SK-N-SH (cell line): Measurements from ENCODE around the gene GUCY1A2. TPM values are rescaled to one million over a fixed set of nuclear protein-coding genes. Genes with fewer than 3 reads are reported as not detected.

Source experiments
- CTCF ChIA-PET: fragments of 300-600, 350-600 bp; formaldehyde crosslinking; extraction: SDS; loops from one replicate; lab custom pipeline; 2021; lab: Yijun Ruan, JAX
- POLR2A ChIA-PET: fragments of 350-600 bp; sonication (Branson Sonifier 250); formaldehyde crosslinking; extraction: SDS; loops from one replicate; lab custom pipeline; 2020; ENCODE audit warnings: antibody characterized with exemption, inconsistent platforms; lab: Yijun Ruan, JAX
- DNase-seq: peaks from one replicate; pipeline ENCODE4 v3.0.0; 2012
- H2AFZ ChIP-seq: fragments of 200-600 bp; sonication (generic); 2 replicates; pipeline ENCODE4 v1.8.1; 2016; ENCODE audit warnings: antibody characterized with exemption, mild to moderate bottlenecking, low read depth
- H3F3A ChIP-seq: fragments of 200-600 bp; sonication (generic); replicated peaks from 2 replicates; pipeline ENCODE3; 2016; ENCODE audit warnings: antibody characterized with exemption, mild to moderate bottlenecking; ENCODE audit not compliant: insufficient read depth
- H3K27ac ChIP-seq, 2 experiments: fragments of 200-500 bp in 1 of 2; fragments of 200-600 bp in 1 of 2; sonication (Bioruptor generic) in 1 of 2; sonication (generic), shearing (Covaris generic) in 1 of 2; 2 replicates each; pipeline versions ENCODE4 v1.5.1 to v1.6.1; 2014 to 2016; ENCODE audit warnings: low read depth in 2 of 2, inconsistent platforms in 1 of 2, low read length in 1 of 2, mild to moderate bottlenecking in 1 of 2, mixed read lengths in 1 of 2
- H3K27me3 ChIP-seq: fragments of 200-600 bp; sonication (generic), shearing (Covaris generic); 2 replicates; pipeline ENCODE4 v1.6.1; 2016; ENCODE audit warnings: mixed run types; ENCODE audit not compliant: insufficient read depth
- H3K36me3 ChIP-seq, 2 experiments: fragments of 200-500 bp in 1 of 2; fragments of 200-600 bp in 1 of 2; sonication (Bioruptor generic) in 1 of 2; sonication (generic) in 1 of 2; replicated peaks in 1 of 2; 2 replicates each; pipeline versions ENCODE3 to v1.5.1; 2014 to 2016; ENCODE audit warnings: low read length in 1 of 2, mild to moderate bottlenecking in 1 of 2; ENCODE audit not compliant: insufficient read depth in 2 of 2, control insufficient read depth in 1 of 2
- H3K4me1 ChIP-seq, 2 experiments: fragments of 200-500 bp in 1 of 2; fragments of 200-600 bp in 1 of 2; sonication (Bioruptor generic) in 1 of 2; sonication (generic), shearing (Covaris generic) in 1 of 2; 2 replicates each; pipeline versions ENCODE4 v1.5.1 to v1.6.1; 2014 to 2016; ENCODE audit warnings: low read depth in 1 of 2, low read length in 1 of 2, mixed run types in 1 of 2; ENCODE audit not compliant: insufficient read depth in 2 of 2, control insufficient read depth in 1 of 2
- H3K4me2 ChIP-seq: fragments of 200-600 bp; sonication (generic), shearing (Covaris generic); 2 replicates; pipeline ENCODE4 v1.6.1; 2017; ENCODE audit warnings: mixed run types
- H3K4me3 ChIP-seq, 2 experiments: fragments of 200-500 bp in 1 of 2; fragments of 200-600 bp in 1 of 2; sonication (Bioruptor generic) in 1 of 2; sonication (generic), shearing (Covaris generic) in 1 of 2; 2 replicates each; pipeline versions ENCODE4 v1.5.1 to v1.8.1; 2014 to 2016; ENCODE audit warnings: low read depth in 2 of 2, inconsistent platforms in 1 of 2, low read length in 1 of 2, mild to moderate bottlenecking in 1 of 2, mixed read lengths in 1 of 2, moderate library complexity in 1 of 2
- H3K79me2 ChIP-seq: fragments of 200-600 bp; sonication (generic); 2 replicates; pipeline ENCODE4 v1.8.1; 2017; ENCODE audit warnings: mild to moderate bottlenecking; ENCODE audit not compliant: insufficient read depth
- H3K9ac ChIP-seq: fragments of 200-600 bp; sonication (generic); 2 replicates; pipeline ENCODE4 v1.6.1; 2017; ENCODE audit warnings: mixed run types
- H3K9me2 ChIP-seq: fragments of 200-600 bp; sonication (generic); 2 replicates; pipeline ENCODE4 v1.6.1; 2017; ENCODE audit warnings: mixed run types
- H3K9me3 ChIP-seq: fragments of 200-600 bp; sonication (generic); 2 replicates; pipeline ENCODE4 v1.6.1; 2017; ENCODE audit warnings: mixed run types, mild to moderate bottlenecking, moderate library complexity
- H4K20me1 ChIP-seq: fragments of 200-600 bp; sonication (generic); 2 replicates; pipeline ENCODE4 v1.6.1; 2017; ENCODE audit warnings: mild to moderate bottlenecking, mixed run types; ENCODE audit not compliant: insufficient read depth
- CHD2 ChIP-seq: fragments of 150-350 bp; IDR thresholded peaks from 2 replicates; pipeline ENCODE4 v1.6.1; 2018; ENCODE audit warnings: low read length; ENCODE audit not compliant: partially characterized antibody
- ELF1 ChIP-seq: IDR thresholded peaks from 2 replicates; pipeline ENCODE4 v1.4.0; 2012
- EP300 ChIP-seq, 2 experiments: IDR thresholded peaks; 2 replicates each; pipeline versions ENCODE4 v1.4.0 to v1.6.1; 2012; ENCODE audit warnings: borderline replicate concordance in 1 of 2, low read depth in 1 of 2, low read length in 1 of 2
- FOSL2 ChIP-seq: IDR thresholded peaks from 2 replicates; pipeline ENCODE4 v1.4.0; 2012; ENCODE audit warnings: low read depth, mild to moderate bottlenecking, moderate library complexity, borderline replicate concordance
- FOXM1 ChIP-seq: IDR thresholded peaks from 2 replicates; pipeline ENCODE4 v1.4.0; 2012; ENCODE audit warnings: low read depth, mild to moderate bottlenecking
- GABPA ChIP-seq: IDR thresholded peaks from 2 replicates; pipeline ENCODE4 v1.4.0; 2012; ENCODE audit warnings: low read depth, mild to moderate bottlenecking
- GATA2 ChIP-seq: sonication (generic); formaldehyde crosslinking; IDR thresholded peaks from 2 replicates; pipeline ENCODE4 v1.5.0; 2020; ENCODE audit warnings: mild to moderate bottlenecking, missing genetic modification reagents
- MXI1 ChIP-seq: IDR thresholded peaks from 2 replicates; pipeline ENCODE4 v1.6.1; 2012; ENCODE audit warnings: mild to moderate bottlenecking, low read depth, low read length, improper control_type of control experiment
- NFIC ChIP-seq: IDR thresholded peaks from 2 replicates; pipeline ENCODE4 v1.4.0; 2012; ENCODE audit warnings: borderline replicate concordance
- NRF1 ChIP-seq: IDR thresholded peaks from 2 replicates; pipeline ENCODE4 v1.6.1; 2012; ENCODE audit warnings: low read depth, mild to moderate bottlenecking, low read length
- RAD21 ChIP-seq: IDR thresholded peaks from 2 replicates; pipeline ENCODE4 v1.6.1; 2012; ENCODE audit warnings: mild to moderate bottlenecking, low read length
- RCOR1 ChIP-seq: fragments of 150-350 bp; IDR thresholded peaks from 2 replicates; pipeline ENCODE4 v1.6.1; 2017; ENCODE audit warnings: antibody characterized with exemption, low read length
- RFX5 ChIP-seq: IDR thresholded peaks from 2 replicates; pipeline ENCODE4 v1.6.1; 2012; ENCODE audit warnings: mild to moderate bottlenecking, improper control_type of control experiment, low read length
- RXRA ChIP-seq: IDR thresholded peaks from 2 replicates; pipeline ENCODE4 v1.4.0; 2012; ENCODE audit warnings: low read depth, mild to moderate bottlenecking, borderline replicate concordance
- SMC3 ChIP-seq: IDR thresholded peaks from 2 replicates; pipeline ENCODE4 v1.6.1; 2012; ENCODE audit warnings: low read depth, low read length, improper control_type of control experiment
- TCF12 ChIP-seq: IDR thresholded peaks from 2 replicates; pipeline ENCODE4 v1.4.0; 2012
- TEAD4 ChIP-seq: IDR thresholded peaks from 2 replicates; pipeline ENCODE4 v1.4.0; 2012; ENCODE audit warnings: mild to moderate bottlenecking, borderline replicate concordance; ENCODE audit not compliant: insufficient read depth
- YY1 ChIP-seq: IDR thresholded peaks from 2 replicates; pipeline ENCODE4 v1.4.0; 2012; ENCODE audit warnings: low read depth, mild to moderate bottlenecking
- WGBS: methylation state at CpG from one replicate; pipeline ENCODE4 v1.1.6; 2017; ENCODE audit warnings: low lambda C conversion rate; 5-methylcytosine and 5-hydroxymethylcytosine counted together
- polyA plus RNA-seq, 3 experiments: library from polyadenylated mRNA; depleted of rRNA; stranded (reverse); fragments of >200 nt; gene quantifications; 2 replicates each; pipeline ENCODE4 v1.2.3, GENCODE V29; 2012
- TF ChIP-seq, protein P1 (sequence below): IDR thresholded peaks from 2 replicates; pipeline ENCODE4 v1.4.0; 2012; ENCODE audit warnings: low read depth, borderline replicate concordance
- TF ChIP-seq, protein P2 (sequence below): IDR thresholded peaks from 2 replicates; pipeline ENCODE4 v1.4.0; 2012; ENCODE audit warnings: low read depth

The GUCY1A2 gene
- polyA plus RNA-seq, 1 of the 3 experiments (the other 2 are of a cell fraction) = 0.26 TPM

- no peak for DNase-seq
- H3F3A ChIP-seq = no peaks in the 10 kb centered on the region
- H3K36me3 ChIP-seq = no peaks in the 10 kb centered on the region
- no peak overlapping the region for H3K4me2 ChIP-seq
- H3K27ac ChIP-seq = no peak overlapping the region
- H3K9ac ChIP-seq = no peak overlapping the region
- no peaks in the 10 kb centered on the region for H4K20me1 ChIP-seq
- no peaks in the 10 kb centered on the region for H3K79me2 ChIP-seq
- no peaks in the 10 kb centered on the region for H3K27me3 ChIP-seq
- no peak overlapping the region for H2AFZ ChIP-seq
- 47% methylated on average over 5 of the region's 5 CpGs for WGBS
- TF ChIP-seq NFIC = no peak
- TF ChIP-seq FOSL2 = peak; percentile 19; the same call in 1 of the 2 replicates
- TF ChIP-seq RAD21 = no peak
- TF ChIP-seq TEAD4 = no peak
- no peak for TF ChIP-seq RCOR1
- TF ChIP-seq CHD2 = no peak
- no peak for TF ChIP-seq RFX5
- TF ChIP-seq RXRA = no peak
- CTCF ChIA-PET = interaction anchor here (0.7 kb wide), 1 partner anchor 289 kb away, joined by 4 read pairs; no protein-coding TSS in a partner anchor
- no peaks in the 10 kb centered on the region for H3K4me1 ChIP-seq
- POLR2A ChIA-PET = no interaction called here
- H3K9me2 ChIP-seq = no peaks in the 10 kb centered on the region
- no peaks in the 10 kb centered on the region for H3K9me3 ChIP-seq
- H3K4me3 ChIP-seq = no peak overlapping the region
Observed at GRCh38 chr11:106724293-106724892, 293.9 kb downstream of the GUCY1A2 start.

- no peak overlapping the region for H3K27ac ChIP-seq
- H3K4me2 ChIP-seq = no peak overlapping the region
- no peak overlapping the region for H3K9ac ChIP-seq
- no peaks in the 10 kb centered on the region for H3K4me1 ChIP-seq
- no peaks in the 10 kb centered on the region for H3K36me3 ChIP-seq
- no peaks in the 10 kb centered on the region for H3F3A ChIP-seq
- ChIA-PET POLR2A (no interaction called here), CTCF (interaction anchor here (1.1 kb wide), 1 partner anchor 315 kb away, joined by 3 read pairs; no protein-coding TSS in a partner anchor)
- H3K79me2 ChIP-seq = no peaks in the 10 kb centered on the region
- no peaks in the 10 kb centered on the region for H3K9me2 ChIP-seq
- no peaks in the 10 kb centered on the region for H3K9me3 ChIP-seq
- no peaks in the 10 kb centered on the region for H3K27me3 ChIP-seq
- TF ChIP-seq ELF1 (no peak), CHD2 (no peak), FOSL2 (no peak), GABPA (no peak), EP300 (IDR thresholded peaks at IDR 0.05; ENCODE audit: borderline replicate concordance in 1 of 2, low read depth in 1 of 2, low read length in 1 of 2) (no peak), YY1 (no peak), SMC3 (no peak), NRF1 (no peak), FOXM1 (no peak), RAD21 (no peak), TCF12 (no peak), RFX5 (no peak), RCOR1 (no peak), GATA2 (no peak), MXI1 (no peak)
- TF ChIP-seq, protein P1, sequence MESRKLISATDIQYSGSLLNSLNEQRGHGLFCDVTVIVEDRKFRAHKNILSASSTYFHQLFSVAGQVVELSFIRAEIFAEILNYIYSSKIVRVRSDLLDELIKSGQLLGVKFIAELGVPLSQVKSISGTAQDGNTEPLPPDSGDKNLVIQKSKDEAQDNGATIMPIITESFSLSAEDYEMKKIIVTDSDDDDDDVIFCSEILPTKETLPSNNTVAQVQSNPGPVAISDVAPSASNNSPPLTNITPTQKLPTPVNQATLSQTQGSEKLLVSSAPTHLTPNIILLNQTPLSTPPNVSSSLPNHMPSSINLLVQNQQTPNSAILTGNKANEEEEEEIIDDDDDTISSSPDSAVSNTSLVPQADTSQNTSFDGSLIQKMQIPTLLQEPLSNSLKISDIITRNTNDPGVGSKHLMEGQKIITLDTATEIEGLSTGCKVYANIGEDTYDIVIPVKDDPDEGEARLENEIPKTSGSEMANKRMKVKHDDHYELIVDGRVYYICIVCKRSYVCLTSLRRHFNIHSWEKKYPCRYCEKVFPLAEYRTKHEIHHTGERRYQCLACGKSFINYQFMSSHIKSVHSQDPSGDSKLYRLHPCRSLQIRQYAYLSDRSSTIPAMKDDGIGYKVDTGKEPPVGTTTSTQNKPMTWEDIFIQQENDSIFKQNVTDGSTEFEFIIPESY = no peak
- TF ChIP-seq, protein P2, sequence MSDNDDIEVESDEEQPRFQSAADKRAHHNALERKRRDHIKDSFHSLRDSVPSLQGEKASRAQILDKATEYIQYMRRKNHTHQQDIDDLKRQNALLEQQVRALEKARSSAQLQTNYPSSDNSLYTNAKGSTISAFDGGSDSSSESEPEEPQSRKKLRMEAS = no peak
- TF ChIP-seq, all 33 proteins: peak for 0
- DNase-seq = no peak
- 58% methylated on average over 3 of the region's 3 CpGs for WGBS
- no peaks in the 10 kb centered on the region for H4K20me1 ChIP-seq
- no peak overlapping the region for H3K4me3 ChIP-seq
- H2AFZ ChIP-seq = 0 out of 2 replicates have a peak overlapping the region, but pooled peaks have one; percentile 56
Observed at GRCh38 chr11:106723071-106723470, 295.2 kb downstream of the GUCY1A2 start.
